Stimulated activated naive CD8-positive, alpha-beta T cell treated with anti-CD3 and anti-CD28 coated beads, Interleukin-15, Interleukin-2, amounts not matched to agents 100 ng/mL and 50 ng/mL, for 24 hours (primary cell): ENCODE measurements around the gene KRT84.
"Not testable (repeated sequence)": the region's sequence is repeated elsewhere in the genome, so short reads cannot be mapped to it uniquely, and the experiment has no call there.

Experiments
- H3K27ac Mint-ChIP-seq: one replicate; pipeline ENCODE4 v1.8.0; 2021; ENCODE audit warnings: mild to moderate bottlenecking, mixed read lengths
- H3K27me3 Mint-ChIP-seq: one replicate; pipeline ENCODE4 v1.8.0; 2021; ENCODE audit warnings: mixed read lengths
- H3K36me3 Mint-ChIP-seq: one replicate; pipeline ENCODE4 v1.8.0; 2021; ENCODE audit warnings: low read depth, mixed read lengths
- H3K4me1 Mint-ChIP-seq: one replicate; pipeline ENCODE4 v1.8.0; 2021; ENCODE audit warnings: low read depth, mixed read lengths
- H3K4me3 Mint-ChIP-seq: one replicate; pipeline ENCODE4 v1.8.0; 2021; ENCODE audit warnings: mild to moderate bottlenecking, mixed read lengths
- H3K9me3 Mint-ChIP-seq: one replicate; pipeline ENCODE4 v1.8.0; 2021; ENCODE audit warnings: mixed read lengths

KRT84 gene

DNA sequence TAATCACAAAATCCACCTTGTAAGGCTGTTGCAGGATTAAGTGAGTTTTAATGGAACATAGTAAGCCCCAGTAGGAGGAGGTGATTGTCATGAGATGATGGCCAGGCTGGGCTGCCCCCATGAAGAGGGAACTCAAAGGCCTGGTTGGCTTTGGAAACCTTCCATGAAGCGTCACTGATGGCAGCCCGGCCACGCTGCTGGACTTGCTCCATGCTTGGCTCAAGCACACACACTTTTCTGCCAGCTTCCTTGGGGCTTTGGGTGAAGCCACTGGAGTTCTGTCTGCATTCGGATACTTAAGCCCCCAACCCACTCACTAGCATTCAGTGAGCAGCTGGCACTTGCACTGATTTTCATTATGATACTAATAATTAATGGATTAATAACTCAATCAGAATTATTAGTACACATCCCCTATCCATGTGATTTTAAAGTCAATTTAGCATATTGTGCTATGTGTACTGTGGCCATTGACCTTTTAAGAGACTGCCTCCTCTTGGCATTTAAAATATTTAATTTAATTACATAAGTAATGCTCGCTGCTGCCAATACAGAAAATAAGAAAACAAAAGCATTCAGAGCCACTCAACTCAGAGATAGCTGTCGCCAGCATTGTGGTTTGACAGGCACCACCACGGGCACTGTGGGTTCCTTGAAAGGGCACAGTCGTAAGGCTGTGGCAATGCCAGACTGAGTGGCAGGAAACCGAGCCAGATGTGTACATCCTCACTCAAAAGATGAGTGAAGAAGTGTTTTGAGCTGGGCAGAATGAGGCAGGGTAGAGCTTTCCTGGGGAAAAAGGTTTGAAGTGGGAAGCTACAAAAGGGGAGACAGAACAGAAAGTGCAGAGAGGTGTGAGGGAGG is 34.0 kb downstream of the KRT84 start:
- Mint-ChIP-seq H3K27me3 (peaks cover 15% of the 10 kb centered on the region), H3K4me1 (peaks cover 29% of the 10 kb centered on the region), H3K27ac (peak overlapping the region; percentile 64), H3K9me3 (no peaks in the 10 kb centered on the region), H3K36me3 (no peaks in the 10 kb centered on the region), H3K4me3 (no peak overlapping the region)

DNA sequence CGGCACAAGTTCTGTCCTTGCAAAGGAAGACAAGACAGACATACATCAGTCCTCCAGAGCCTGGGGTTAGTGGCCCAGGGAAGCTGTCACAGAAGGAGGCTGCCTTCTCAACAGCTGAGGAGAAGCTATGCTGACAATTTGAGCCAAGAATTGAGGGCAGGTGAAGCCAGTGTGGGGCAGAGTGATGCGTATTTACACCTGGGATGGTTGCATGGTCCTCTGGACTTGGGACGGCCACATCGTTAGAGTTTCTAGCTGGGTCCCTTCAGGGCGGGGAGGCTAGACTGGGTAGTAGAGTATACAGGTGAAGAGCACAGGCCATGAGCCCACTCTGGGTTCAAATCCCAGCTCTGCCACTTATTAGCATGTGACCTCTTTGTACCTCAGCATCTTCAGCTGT is 34.7 kb downstream of the KRT84 start:
- H3K4me1 Mint-ChIP-seq = peaks cover 29% of the 10 kb centered on the region
- H3K27me3 Mint-ChIP-seq = peaks cover 15% of the 10 kb centered on the region
- H3K4me3 Mint-ChIP-seq = no peak overlapping the region
- no peaks in the 10 kb centered on the region for H3K36me3 Mint-ChIP-seq
- no peak overlapping the region for H3K27ac Mint-ChIP-seq
- no peaks in the 10 kb centered on the region for H3K9me3 Mint-ChIP-seq

DNA sequence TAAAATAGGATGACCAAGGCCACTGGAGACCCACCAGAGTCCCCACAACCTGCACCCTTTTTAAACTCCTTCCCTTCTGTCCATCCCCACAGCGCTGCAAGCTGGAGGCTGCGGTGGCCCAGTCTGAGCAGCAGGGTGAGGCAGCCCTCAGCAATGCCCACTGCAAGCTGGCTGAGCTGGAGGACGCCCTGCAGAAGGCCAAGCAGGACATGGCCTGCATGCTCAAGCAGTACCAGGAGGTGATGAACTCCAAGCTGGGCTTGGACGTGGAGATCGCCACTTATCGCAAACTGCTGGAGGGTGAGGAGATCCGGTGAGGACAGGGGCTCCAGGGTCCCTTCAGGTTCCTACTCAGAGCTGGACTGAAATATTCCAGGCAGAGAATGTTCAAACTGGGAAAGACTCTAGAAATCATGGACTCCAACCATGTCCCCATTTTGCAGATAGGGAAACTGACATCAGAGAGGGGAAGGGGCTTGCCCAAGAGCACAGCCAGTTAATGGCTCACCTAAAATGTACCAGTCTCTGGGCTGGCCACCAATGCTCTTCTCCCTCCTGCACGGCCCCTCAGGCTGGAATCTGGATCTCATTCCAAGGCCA is 35.3 kb downstream of the KRT84 start:
- H3K36me3 Mint-ChIP-seq = no peaks in the 10 kb centered on the region
- H3K4me1 Mint-ChIP-seq = peaks cover 29% of the 10 kb centered on the region
- no peak overlapping the region for H3K27ac Mint-ChIP-seq
- H3K9me3 Mint-ChIP-seq = no peaks in the 10 kb centered on the region
- H3K4me3 Mint-ChIP-seq = no peak overlapping the region
- peaks cover 15% of the 10 kb centered on the region for H3K27me3 Mint-ChIP-seq

DNA sequence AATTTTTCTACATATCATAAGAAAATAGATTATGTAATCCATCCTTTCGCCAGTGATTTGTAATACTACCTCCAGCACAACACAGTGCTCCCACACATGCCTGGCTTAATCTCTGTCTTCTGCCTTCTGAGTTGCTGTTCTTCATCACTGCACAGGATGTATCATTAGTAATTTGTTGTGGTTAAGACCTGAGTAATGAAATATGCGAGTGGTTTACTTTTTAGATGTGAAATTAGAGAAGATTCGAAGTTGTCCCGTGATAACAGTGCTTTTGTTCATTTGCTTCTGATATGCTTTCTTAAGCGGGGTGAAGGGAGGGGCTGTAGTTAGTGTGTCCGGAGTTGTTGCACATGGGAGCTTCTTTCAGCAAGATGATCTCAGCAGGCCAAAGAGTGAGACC is 36.3 kb downstream of the KRT84 start:
- H3K4me1 Mint-ChIP-seq = peaks cover 28% of the 10 kb centered on the region
- peaks cover 16% of the 10 kb centered on the region for H3K27me3 Mint-ChIP-seq
- H3K36me3 Mint-ChIP-seq = no peaks in the 10 kb centered on the region
- H3K9me3 Mint-ChIP-seq = no peaks in the 10 kb centered on the region
- no peak overlapping the region for H3K27ac Mint-ChIP-seq
- no peak overlapping the region for H3K4me3 Mint-ChIP-seq

DNA sequence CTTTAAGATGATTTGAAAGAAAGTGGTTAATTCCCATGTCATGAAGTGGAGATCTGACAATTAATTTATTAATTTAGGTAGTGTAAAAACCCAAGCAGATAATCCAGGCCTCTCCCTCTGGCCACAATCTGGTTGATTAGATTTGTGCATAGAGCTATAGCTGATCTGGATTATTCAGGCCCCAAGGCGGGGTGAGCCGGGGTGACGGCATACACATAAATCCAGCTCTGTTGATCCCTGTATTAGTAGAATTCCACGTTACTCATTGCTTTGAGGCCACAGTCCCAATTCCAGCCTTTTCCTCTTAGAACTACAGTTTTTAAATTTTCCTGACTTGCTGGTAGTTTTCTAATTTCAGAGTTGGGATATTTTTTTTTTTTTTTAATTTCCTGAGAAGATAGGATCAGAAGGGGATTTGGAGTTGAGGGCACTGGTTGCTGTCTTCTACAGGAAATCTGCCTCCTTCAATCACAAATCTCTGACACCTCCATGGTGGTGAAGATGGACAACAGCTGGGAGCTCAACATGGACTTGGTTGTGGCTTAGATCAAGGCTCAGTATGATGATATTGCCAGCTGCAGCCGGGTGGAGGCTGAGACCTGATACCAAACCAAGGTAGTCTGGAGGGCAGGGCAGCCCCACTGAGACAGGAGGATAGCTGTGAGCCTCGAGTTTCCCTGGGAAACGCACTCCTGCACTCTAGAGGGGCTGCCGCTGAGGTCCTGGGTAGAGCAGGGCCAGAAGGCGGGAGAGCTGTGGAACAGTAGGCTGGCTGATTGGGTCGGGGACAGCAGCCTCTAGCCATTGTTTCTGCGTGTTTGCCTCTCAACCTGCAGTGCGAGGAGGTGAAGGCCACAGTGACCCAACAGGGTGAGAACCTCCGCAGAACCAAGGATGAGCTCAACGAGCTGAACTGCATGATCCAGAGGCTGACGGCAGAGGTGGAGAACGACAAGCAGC is 37.6 kb downstream of the KRT84 start:
- Mint-ChIP-seq H3K4me1 (peaks cover 20% of the 10 kb centered on the region), H3K9me3 (no peaks in the 10 kb centered on the region), H3K36me3 (no peaks in the 10 kb centered on the region), H3K27me3 (peaks cover 11% of the 10 kb centered on the region), H3K27ac (no peak overlapping the region), H3K4me3 (no peak overlapping the region)

DNA sequence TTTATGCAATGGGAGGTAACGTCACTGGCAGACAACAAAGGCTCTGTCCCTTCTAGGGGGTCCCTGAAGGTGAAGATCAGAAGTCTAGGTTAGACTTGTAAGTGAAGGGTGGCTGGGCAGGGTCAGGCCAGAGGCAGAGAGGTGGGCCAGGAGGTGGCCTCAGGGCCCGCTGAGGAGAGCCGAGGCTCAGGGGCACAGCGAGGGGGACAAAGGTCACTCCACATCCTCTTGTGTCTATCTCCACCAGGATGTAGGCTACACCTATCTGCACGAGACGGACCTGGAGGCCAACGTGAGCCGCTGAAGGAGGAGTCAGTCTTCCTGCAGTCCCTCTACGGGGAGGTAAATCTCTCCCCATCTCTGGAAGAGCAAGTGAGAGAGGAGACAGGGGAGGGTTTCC is 38.4 kb downstream of the KRT84 start:
- Mint-ChIP-seq H3K36me3 (no peaks in the 10 kb centered on the region), H3K4me1 (peaks cover 12% of the 10 kb centered on the region), H3K27ac (no peak overlapping the region), H3K9me3 (no peaks in the 10 kb centered on the region), H3K4me3 (no peak overlapping the region), H3K27me3 (peaks cover 11% of the 10 kb centered on the region)

DNA sequence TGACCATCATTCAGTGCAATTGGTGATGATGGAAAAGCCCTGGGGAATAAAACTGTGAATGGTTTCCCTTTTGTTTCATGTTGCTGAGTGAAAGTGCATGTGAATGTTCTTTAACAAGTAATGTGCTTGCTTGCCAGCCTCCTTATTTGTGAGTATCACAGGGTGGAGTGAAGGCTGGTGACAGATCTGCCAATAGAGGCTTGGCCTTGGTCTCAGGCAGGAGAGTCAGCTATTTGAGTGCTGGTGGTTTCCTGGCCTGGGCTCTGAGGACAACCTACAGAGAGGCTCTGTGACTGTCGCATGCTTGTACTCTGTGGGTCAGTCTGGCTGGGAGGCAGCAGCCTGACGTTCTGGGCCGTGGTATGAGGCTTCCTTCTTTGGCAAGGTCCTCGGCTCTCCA is 38.9 kb downstream of the KRT84 start:
- Mint-ChIP-seq H3K9me3 (no peaks in the 10 kb centered on the region), H3K4me1 (peaks cover 8% of the 10 kb centered on the region), H3K4me3 (no peak overlapping the region), H3K27ac (no peak overlapping the region), H3K27me3 (peaks cover 7% of the 10 kb centered on the region), H3K36me3 (no peaks in the 10 kb centered on the region)

DNA sequence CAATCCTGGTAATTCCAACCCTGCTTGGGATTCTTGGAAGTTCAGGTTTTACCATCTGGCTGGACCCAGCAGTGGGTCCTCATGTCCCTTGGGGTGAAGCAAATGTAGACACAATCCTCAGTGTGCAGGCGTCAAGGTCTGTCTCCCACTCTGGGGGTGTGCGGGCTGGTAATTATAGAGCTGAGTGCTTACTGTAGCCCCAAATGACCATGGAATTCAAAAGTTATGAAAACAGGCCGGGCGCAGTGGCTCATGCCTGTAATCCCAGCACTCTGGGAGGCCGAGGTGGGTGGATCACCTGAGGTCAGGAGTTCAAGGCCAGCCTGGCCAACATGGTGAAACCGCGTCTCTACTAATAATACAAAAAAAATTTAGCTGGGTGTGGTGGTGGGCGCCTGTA is 40.4 kb downstream of the KRT84 start:
- not testable (repeated sequence) for H3K4me1 Mint-ChIP-seq, H3K36me3 Mint-ChIP-seq, H3K9me3 Mint-ChIP-seq, H3K4me3 Mint-ChIP-seq, H3K27ac Mint-ChIP-seq, H3K27me3 Mint-ChIP-seq

DNA sequence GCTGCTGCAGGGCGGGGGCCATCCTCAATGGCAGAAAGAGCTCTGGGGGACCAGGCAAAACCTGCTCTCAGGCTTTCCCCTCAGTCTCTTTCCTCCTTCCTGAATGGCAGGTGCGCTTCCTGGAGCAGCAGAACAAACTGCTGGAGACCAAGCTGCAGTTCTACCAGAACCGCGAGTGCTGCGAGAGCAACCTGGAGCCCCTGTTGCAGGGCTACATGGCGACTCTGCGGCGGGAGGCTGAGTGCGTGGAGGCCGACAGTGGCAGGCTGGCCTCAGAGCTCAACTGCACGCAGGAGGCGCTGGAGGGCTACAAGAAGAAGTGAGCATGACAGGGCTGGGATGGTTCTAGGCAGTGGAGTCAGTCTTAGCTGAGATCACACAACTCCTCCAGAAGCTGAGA is 41.3 kb downstream of the KRT84 start:
- H3K27me3 Mint-ChIP-seq = peaks cover 3% of the 10 kb centered on the region
- no peak overlapping the region for H3K4me3 Mint-ChIP-seq
- H3K9me3 Mint-ChIP-seq = no peaks in the 10 kb centered on the region
- H3K27ac Mint-ChIP-seq = no peak overlapping the region
- no peaks in the 10 kb centered on the region for H3K36me3 Mint-ChIP-seq
- H3K4me1 Mint-ChIP-seq = no peaks in the 10 kb centered on the region

DNA sequence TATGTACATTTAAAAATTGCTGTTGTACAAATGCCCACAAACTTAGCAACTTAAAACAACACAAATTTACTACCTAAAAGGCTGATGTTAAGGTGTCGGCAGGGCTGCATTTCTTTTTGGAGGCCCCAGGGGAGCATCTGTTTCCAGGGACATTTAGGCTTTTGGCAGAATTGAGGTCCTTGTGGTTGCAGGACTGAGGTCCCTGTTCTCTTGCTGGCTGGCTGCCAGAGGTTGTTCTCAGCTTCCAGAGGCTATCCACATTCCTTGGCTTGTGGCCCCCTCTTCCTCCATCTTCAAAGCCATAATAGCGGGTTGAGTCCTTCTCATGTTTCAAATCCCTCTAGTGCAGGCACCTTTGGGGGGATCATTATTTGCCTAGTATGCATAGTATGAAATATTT is 41.9 kb downstream of the KRT84 start:
- H3K4me3 Mint-ChIP-seq = no peak overlapping the region
- no peak overlapping the region for H3K27ac Mint-ChIP-seq
- no peaks in the 10 kb centered on the region for H3K4me1 Mint-ChIP-seq
- no peaks in the 10 kb centered on the region for H3K36me3 Mint-ChIP-seq
- peaks cover 9% of the 10 kb centered on the region for H3K27me3 Mint-ChIP-seq
- no peaks in the 10 kb centered on the region for H3K9me3 Mint-ChIP-seq

DNA sequence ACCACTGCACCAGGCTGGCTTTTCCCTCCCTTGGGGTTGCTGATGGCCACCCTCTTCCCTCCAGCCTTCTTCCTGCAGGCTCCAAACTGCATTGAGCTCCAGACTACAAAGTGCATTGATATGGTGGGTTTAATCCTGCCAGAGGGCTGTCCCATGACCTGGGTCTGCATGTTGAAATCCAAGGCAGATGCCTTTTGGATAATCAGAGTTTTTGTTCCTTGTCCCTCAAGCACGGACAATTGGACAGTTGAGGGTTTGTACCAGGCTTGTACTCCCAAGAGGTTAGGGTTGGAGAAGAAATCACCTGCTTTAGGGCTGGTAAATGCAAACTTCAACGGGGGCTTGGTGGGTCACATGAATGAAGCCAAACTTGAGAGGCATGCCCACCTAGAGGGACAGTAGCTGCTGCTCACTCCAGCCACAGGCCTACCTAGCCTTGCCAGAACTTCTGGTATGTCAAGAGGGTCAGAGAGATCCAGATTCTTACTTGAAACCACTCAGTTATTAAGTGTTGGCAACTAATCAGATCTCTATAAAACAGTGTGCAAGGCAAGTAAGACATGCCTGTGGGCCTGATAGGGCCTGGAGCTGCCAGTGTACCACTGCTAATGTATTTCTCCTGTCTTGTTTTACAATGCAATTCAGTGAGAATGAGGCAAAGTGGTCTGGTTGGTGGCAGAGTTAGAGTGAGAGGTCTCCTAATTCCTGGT is 42.5 kb downstream of the KRT84 start:
- H3K4me1 Mint-ChIP-seq = no peaks in the 10 kb centered on the region
- no peak overlapping the region for H3K4me3 Mint-ChIP-seq
- no peaks in the 10 kb centered on the region for H3K9me3 Mint-ChIP-seq

DNA sequence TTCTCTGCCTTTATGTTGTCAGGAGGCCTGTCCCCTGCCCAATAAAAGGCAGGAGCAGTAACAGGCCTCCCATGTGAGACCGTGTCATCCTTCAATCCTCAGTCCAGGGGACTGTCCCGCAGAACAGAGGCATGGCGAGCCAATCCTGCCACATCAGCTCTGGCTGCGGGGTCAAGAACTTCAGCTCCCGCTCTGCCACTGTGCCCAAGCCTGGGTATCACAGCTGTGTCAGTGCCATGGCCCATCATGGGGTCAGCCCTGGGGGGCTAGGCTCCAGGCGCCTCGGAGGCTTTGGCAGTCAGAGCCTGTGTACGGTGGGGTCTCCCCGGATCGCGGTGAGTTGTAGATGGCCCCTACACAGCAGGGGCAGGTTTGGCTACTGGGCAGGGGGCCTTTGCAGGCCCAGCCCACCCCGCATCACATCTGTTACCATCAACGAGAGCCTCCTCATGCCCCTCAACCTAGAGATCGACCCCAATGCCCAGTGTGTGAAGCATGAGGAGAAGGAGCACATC is 44.3 kb downstream of the KRT84 start:
- peaks cover 9% of the 10 kb centered on the region for H3K4me1 Mint-ChIP-seq
- H3K4me3 Mint-ChIP-seq = no peak overlapping the region
- peaks cover 10% of the 10 kb centered on the region for H3K27me3 Mint-ChIP-seq
- no peak overlapping the region for H3K27ac Mint-ChIP-seq
- H3K36me3 Mint-ChIP-seq = no peaks in the 10 kb centered on the region
- H3K9me3 Mint-ChIP-seq = no peaks in the 10 kb centered on the region

More for the DNA sequence above, 42.5 kb downstream of the KRT84 start:
- peaks cover 10% of the 10 kb centered on the region for H3K27me3 Mint-ChIP-seq
- H3K36me3 Mint-ChIP-seq = no peaks in the 10 kb centered on the region
- no peak overlapping the region for H3K27ac Mint-ChIP-seq

DNA sequence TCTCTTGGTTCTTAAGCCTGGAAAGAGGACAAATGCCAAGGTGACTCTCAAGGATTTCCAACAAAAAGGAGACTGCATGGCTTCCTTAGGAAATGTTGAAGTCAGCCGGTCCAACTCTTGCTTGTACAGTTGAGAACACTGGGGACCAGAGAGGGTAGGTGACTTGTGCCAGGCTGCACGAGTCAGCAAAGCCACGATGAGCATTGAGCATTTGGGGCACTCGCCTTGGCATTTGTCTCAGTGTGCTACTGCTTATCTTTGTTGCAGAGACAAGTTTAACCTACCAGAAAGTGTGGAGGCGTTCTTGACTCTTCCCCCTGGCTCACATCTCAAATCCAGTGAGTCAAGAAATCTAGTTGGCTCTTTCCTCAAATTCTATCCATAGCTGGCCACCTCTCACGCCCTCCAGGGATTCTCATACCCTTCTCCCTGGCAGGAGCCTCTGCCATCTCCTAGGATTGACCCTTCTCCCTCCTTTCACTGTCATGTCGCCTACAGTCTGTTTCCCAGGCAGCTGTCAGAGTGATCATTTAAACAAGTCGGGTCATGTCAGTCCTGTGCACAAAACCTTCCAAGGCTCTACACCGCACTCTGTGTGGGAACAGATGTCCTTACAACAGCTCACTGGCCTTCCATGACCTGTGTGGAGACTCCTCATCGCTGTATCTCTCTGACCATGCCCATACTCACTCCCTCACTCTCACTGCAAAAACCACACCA is 47.1 kb downstream of the KRT84 start:
- Mint-ChIP-seq H3K36me3 (no peaks in the 10 kb centered on the region), H3K27ac (no peak overlapping the region), H3K4me1 (peaks cover 9% of the 10 kb centered on the region), H3K4me3 (no peak overlapping the region), H3K27me3 (peaks cover 7% of the 10 kb centered on the region), H3K9me3 (no peaks in the 10 kb centered on the region)

DNA sequence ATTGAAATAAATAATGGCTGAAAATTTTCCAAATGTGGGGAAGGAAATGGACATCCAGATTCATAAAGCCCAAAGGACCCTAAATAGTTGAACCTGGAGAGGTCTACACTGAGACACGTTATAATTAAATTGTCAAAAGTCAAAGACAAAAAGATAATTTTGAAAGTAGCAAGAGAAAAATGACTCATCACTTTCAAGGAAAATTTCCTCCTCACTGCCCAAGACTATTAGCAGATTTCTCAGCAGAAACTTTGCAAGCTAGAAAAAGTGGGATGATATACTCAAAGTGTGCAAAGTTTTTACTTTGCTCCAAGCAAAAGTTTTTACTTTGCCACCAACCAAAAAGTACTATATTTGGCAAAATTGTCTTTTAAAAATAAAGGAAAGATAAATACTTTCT is 48.4 kb downstream of the KRT84 start:
- H3K4me1 Mint-ChIP-seq = peaks cover 9% of the 10 kb centered on the region
- no peaks in the 10 kb centered on the region for H3K36me3 Mint-ChIP-seq
- no peak overlapping the region for H3K27ac Mint-ChIP-seq
- no peaks in the 10 kb centered on the region for H3K9me3 Mint-ChIP-seq
- H3K27me3 Mint-ChIP-seq = peaks cover 7% of the 10 kb centered on the region
- no peak overlapping the region for H3K4me3 Mint-ChIP-seq
